MM.1S (cell line): ENCODE results near the gene MINDY4.

Experiments used
- EZH2 ChIP-seq: fragments of 300-600 bp; sonication (generic); optimal IDR thresholded peaks from 2 replicates; pipeline ENCODE3; 2017; ENCODE audit warnings: low read depth, mild to moderate bottlenecking, antibody characterized with exemption, low read length, mixed read lengths
- EZH2phosphoT487 ChIP-seq: fragments of 300-600 bp; sonication (generic); IDR thresholded peaks from 2 replicates; pipeline ENCODE4 v1.6.1; 2018; ENCODE audit warnings: antibody characterized with exemption, low read length
- TF ChIP-seq, protein P1 (sequence below): fragments of 300-600 bp; sonication (generic); IDR thresholded peaks from 2 replicates; pipeline ENCODE4 v1.5.1; 2016; ENCODE audit warnings: antibody characterized with exemption, low read length, mixed read lengths

DNA sequence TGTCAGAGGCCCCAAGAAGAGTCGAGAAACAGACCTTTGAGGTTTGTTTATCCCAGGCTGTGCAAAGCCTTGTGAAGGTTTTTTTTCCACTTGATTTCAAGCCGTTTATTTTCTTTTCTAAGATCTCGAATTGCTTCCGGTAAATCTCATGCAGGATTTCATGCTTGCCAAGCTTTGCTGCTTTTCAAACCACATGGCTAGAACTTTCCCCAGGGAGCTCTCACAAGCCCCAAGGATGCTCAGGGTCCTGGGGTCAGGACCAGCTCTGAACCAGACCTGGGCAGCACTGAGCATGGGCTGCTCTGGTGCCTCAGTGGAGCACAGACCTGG is 92.5 kb downstream of the MINDY4 start:
- TF ChIP-seq, protein P1, sequence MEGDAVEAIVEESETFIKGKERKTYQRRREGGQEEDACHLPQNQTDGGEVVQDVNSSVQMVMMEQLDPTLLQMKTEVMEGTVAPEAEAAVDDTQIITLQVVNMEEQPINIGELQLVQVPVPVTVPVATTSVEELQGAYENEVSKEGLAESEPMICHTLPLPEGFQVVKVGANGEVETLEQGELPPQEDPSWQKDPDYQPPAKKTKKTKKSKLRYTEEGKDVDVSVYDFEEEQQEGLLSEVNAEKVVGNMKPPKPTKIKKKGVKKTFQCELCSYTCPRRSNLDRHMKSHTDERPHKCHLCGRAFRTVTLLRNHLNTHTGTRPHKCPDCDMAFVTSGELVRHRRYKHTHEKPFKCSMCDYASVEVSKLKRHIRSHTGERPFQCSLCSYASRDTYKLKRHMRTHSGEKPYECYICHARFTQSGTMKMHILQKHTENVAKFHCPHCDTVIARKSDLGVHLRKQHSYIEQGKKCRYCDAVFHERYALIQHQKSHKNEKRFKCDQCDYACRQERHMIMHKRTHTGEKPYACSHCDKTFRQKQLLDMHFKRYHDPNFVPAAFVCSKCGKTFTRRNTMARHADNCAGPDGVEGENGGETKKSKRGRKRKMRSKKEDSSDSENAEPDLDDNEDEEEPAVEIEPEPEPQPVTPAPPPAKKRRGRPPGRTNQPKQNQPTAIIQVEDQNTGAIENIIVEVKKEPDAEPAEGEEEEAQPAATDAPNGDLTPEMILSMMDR: no peak
- TF ChIP-seq EZH2: no peak
- TF ChIP-seq EZH2phosphoT487: no peak
